Measurements from ENCODE around the gene MTCH1. TPM values are rescaled to one million over a fixed set of nuclear protein-coding genes. Genes with fewer than 3 reads are reported as not detected.

The MTCH1 gene
- total RNA-seq, 2 experiments from 2014 or later = 131 TPM

GRCh38 chr6:36933519-36933918, 52.5 kb downstream of the MTCH1 start:
- peaks cover 11% of the 10 kb centered on the region for H3K4me1 Mint-ChIP-seq
- no peaks in the 10 kb centered on the region for H3K9me3 Mint-ChIP-seq
- CTCF ChIA-PET = no interaction called here
- H3K4me3 Mint-ChIP-seq = no peak overlapping the region
- H3K27me3 Mint-ChIP-seq = peaks cover 15% of the 10 kb centered on the region
- H3K36me3 Mint-ChIP-seq (ENCODE audit: low read depth) = no peaks in the 10 kb centered on the region
- POLR2A ChIA-PET = no interaction called here
- no peak overlapping the region for H3K27ac Mint-ChIP-seq
- DNase-seq = no peak

GRCh38 chr6:36933102-36933501, 52.9 kb downstream of the MTCH1 start:
- H3K9me3 Mint-ChIP-seq = no peaks in the 10 kb centered on the region
- ChIA-PET POLR2A (interaction anchor here (0.6 to 2.1 kb wide), 3 partner anchors 9 to 81 kb away, joined by 3 to 5 read pairs (median 3); no protein-coding TSS in a partner anchor), CTCF (no interaction called here)
- peaks cover 11% of the 10 kb centered on the region for H3K4me1 Mint-ChIP-seq
- H3K36me3 Mint-ChIP-seq (ENCODE audit: low read depth) = no peaks in the 10 kb centered on the region
- no peak overlapping the region for H3K4me3 Mint-ChIP-seq
- H3K27me3 Mint-ChIP-seq = peaks cover 15% of the 10 kb centered on the region
- DNase-seq = no peak
- no peak overlapping the region for H3K27ac Mint-ChIP-seq

- H3K4me3 Mint-ChIP-seq = no peak overlapping the region
Observed at GRCh38 chr6:36930483-36930882, 55.5 kb downstream of the MTCH1 start.

GRCh38 chr6:36929607-36930006, 56.4 kb downstream of the MTCH1 start:
- no peaks in the 10 kb centered on the region for H3K27me3 Mint-ChIP-seq
- CTCF ChIA-PET = no interaction called here
- H3K4me3 Mint-ChIP-seq = no peak overlapping the region
- peaks cover 10% of the 10 kb centered on the region for H3K36me3 Mint-ChIP-seq (ENCODE audit: low read depth)
- no peaks in the 10 kb centered on the region for H3K9me3 Mint-ChIP-seq
- peaks cover 30% of the 10 kb centered on the region for H3K4me1 Mint-ChIP-seq
- DNase-seq = no peak
- POLR2A ChIA-PET = no interaction called here
- H3K27ac Mint-ChIP-seq = no peak overlapping the region

More at GRCh38 chr6:36930483-36930882, 55.5 kb downstream of the MTCH1 start:
- H3K9me3 Mint-ChIP-seq = no peaks in the 10 kb centered on the region
- DNase-seq = no peak
- POLR2A ChIA-PET = no interaction called here
- peaks cover 5% of the 10 kb centered on the region for H3K27me3 Mint-ChIP-seq
- CTCF ChIA-PET = interaction anchor here (1.6 kb wide), 1 partner anchor 87 kb away, joined by 5 read pairs; no protein-coding TSS in a partner anchor
- no peak overlapping the region for H3K27ac Mint-ChIP-seq
- H3K36me3 Mint-ChIP-seq (ENCODE audit: low read depth) = peaks cover 6% of the 10 kb centered on the region
- H3K4me1 Mint-ChIP-seq = peaks cover 23% of the 10 kb centered on the region

GRCh38 chr6:36929152-36929551, 56.8 kb downstream of the MTCH1 start:
- no peak overlapping the region for H3K4me3 Mint-ChIP-seq
- DNase-seq = no peak
- H3K4me1 Mint-ChIP-seq = peaks cover 35% of the 10 kb centered on the region
- POLR2A ChIA-PET = no interaction called here
- CTCF ChIA-PET = no interaction called here
- no peaks in the 10 kb centered on the region for H3K9me3 Mint-ChIP-seq
- H3K27ac Mint-ChIP-seq = no peak overlapping the region
- no peaks in the 10 kb centered on the region for H3K27me3 Mint-ChIP-seq
- peaks cover 15% of the 10 kb centered on the region for H3K36me3 Mint-ChIP-seq (ENCODE audit: low read depth)

- Mint-ChIP-seq H3K27me3 (no peaks in the 10 kb centered on the region), H3K36me3 (ENCODE audit: low read depth) (peaks cover 17% of the 10 kb centered on the region), H3K9me3 (no peaks in the 10 kb centered on the region), H3K4me3 (no peak overlapping the region), H3K27ac (no peak overlapping the region), H3K4me1 (peaks cover 39% of the 10 kb centered on the region)
- CTCF ChIA-PET = no interaction called here
- DNase-seq = no peak
- POLR2A ChIA-PET = no interaction called here
Observed at GRCh38 chr6:36928547-36928918, 57.5 kb downstream of the MTCH1 start.

- ChIA-PET CTCF (interaction anchor here (0.6 kb wide), 1 partner anchor 357 kb away, joined by 4 read pairs; no protein-coding TSS in a partner anchor), POLR2A (interaction anchor here (0.8 kb wide), 1 partner anchor 14 kb away, joined by 5 read pairs; no protein-coding TSS in a partner anchor)
- Mint-ChIP-seq H3K36me3 (ENCODE audit: low read depth) (peaks cover 22% of the 10 kb centered on the region), H3K4me1 (peaks cover 41% of the 10 kb centered on the region), H3K4me3 (no peak overlapping the region), H3K27me3 (no peaks in the 10 kb centered on the region), H3K9me3 (no peaks in the 10 kb centered on the region), H3K27ac (no peak overlapping the region)
- DNase-seq = no peak
Observed at GRCh38 chr6:36927691-36928546, 58.1 kb downstream of the MTCH1 start.

- no peaks in the 10 kb centered on the region for H3K9me3 Mint-ChIP-seq
- H3K36me3 Mint-ChIP-seq (ENCODE audit: low read depth) = peaks cover 27% of the 10 kb centered on the region
- DNase-seq = no peak
- CTCF ChIA-PET = interaction anchor here (0.6 to 1.3 kb wide), 3 partner anchors 9 to 358 kb away, joined by 4 to 7 read pairs (median 4); no protein-coding TSS in a partner anchor
- H3K27me3 Mint-ChIP-seq = no peaks in the 10 kb centered on the region
- peaks cover 41% of the 10 kb centered on the region for H3K4me1 Mint-ChIP-seq
- no peak overlapping the region for H3K27ac Mint-ChIP-seq
- H3K4me3 Mint-ChIP-seq = no peak overlapping the region
- POLR2A ChIA-PET = interaction anchor here (0.8 kb wide), 1 partner anchor 13 kb away, joined by 5 read pairs; no protein-coding TSS in a partner anchor
Observed at GRCh38 chr6:36926708-36927513, 59.1 kb downstream of the MTCH1 start.

- Mint-ChIP-seq H3K4me1 (peaks cover 41% of the 10 kb centered on the region), H3K4me3 (no peak overlapping the region), H3K27me3 (no peaks in the 10 kb centered on the region), H3K9me3 (no peaks in the 10 kb centered on the region), H3K36me3 (ENCODE audit: low read depth) (peaks cover 33% of the 10 kb centered on the region), H3K27ac (peak overlapping the region; percentile 28)
- POLR2A ChIA-PET = interaction anchor here (1.1 kb wide), 1 partner anchor 16 kb away, joined by 3 read pairs; no protein-coding TSS in a partner anchor
- CTCF ChIA-PET = interaction anchor here (1.3 kb wide), 2 partner anchors 10 to 12 kb away, joined by 4 to 7 read pairs; no protein-coding TSS in a partner anchor
- no peak for DNase-seq
Observed at GRCh38 chr6:36925809-36926208, 60.2 kb downstream of the MTCH1 start.

GRCh38 chr6:36924778-36925374, 61.1 kb downstream of the MTCH1 start:
- ChIA-PET POLR2A (interaction anchor here (0.9 to 1.1 kb wide), 3 partner anchors 8 to 38 kb away, joined by 3 read pairs; no protein-coding TSS in a partner anchor), CTCF (interaction anchor here (0.6 to 1.2 kb wide), 4 partner anchors 10 to 112 kb away, joined by 3 read pairs; no protein-coding TSS in a partner anchor)
- no peak overlapping the region for H3K4me3 Mint-ChIP-seq
- DNase-seq = no peak
- no peaks in the 10 kb centered on the region for H3K27me3 Mint-ChIP-seq
- peaks cover 41% of the 10 kb centered on the region for H3K4me1 Mint-ChIP-seq
- no peak overlapping the region for H3K27ac Mint-ChIP-seq
- no peaks in the 10 kb centered on the region for H3K9me3 Mint-ChIP-seq
- H3K36me3 Mint-ChIP-seq (ENCODE audit: low read depth) = peaks cover 39% of the 10 kb centered on the region

GRCh38 chr6:36924131-36924530, 61.9 kb downstream of the MTCH1 start:
- ChIA-PET POLR2A (interaction anchor here (0.9 to 1.5 kb wide), 3 partner anchors 8 to 39 kb away, joined by 3 to 5 read pairs (median 3); no protein-coding TSS in a partner anchor), CTCF (interaction anchor here (0.6 to 1.2 kb wide), 4 partner anchors 9 to 113 kb away, joined by 3 read pairs; no protein-coding TSS in a partner anchor)
- peaks cover 43% of the 10 kb centered on the region for H3K4me1 Mint-ChIP-seq
- no peaks in the 10 kb centered on the region for H3K27me3 Mint-ChIP-seq
- H3K27ac Mint-ChIP-seq = peak overlapping the region; percentile 60
- H3K9me3 Mint-ChIP-seq = no peaks in the 10 kb centered on the region
- no peak for DNase-seq
- peaks cover 45% of the 10 kb centered on the region for H3K36me3 Mint-ChIP-seq (ENCODE audit: low read depth)
- no peak overlapping the region for H3K4me3 Mint-ChIP-seq

GRCh38 chr6:36920546-36920945, 65.5 kb downstream of the MTCH1 start:
- CTCF ChIA-PET = no interaction called here
- Mint-ChIP-seq H3K9me3 (no peaks in the 10 kb centered on the region), H3K4me1 (peaks cover 32% of the 10 kb centered on the region), H3K36me3 (ENCODE audit: low read depth) (peaks cover 64% of the 10 kb centered on the region), H3K27ac (no peak overlapping the region), H3K27me3 (no peaks in the 10 kb centered on the region), H3K4me3 (no peak overlapping the region)
- no peak for DNase-seq
- POLR2A ChIA-PET = no interaction called here
